Germinal center (tissue), 1 donor: ENCODE measurements around the gene ALOX5AP.

Experiments
- DNase-seq: peaks from one replicate; pipeline ENCODE4 v3.0.0; 2012; ENCODE audit warnings: mixed read lengths, low spot score

ALOX5AP gene

DNA sequence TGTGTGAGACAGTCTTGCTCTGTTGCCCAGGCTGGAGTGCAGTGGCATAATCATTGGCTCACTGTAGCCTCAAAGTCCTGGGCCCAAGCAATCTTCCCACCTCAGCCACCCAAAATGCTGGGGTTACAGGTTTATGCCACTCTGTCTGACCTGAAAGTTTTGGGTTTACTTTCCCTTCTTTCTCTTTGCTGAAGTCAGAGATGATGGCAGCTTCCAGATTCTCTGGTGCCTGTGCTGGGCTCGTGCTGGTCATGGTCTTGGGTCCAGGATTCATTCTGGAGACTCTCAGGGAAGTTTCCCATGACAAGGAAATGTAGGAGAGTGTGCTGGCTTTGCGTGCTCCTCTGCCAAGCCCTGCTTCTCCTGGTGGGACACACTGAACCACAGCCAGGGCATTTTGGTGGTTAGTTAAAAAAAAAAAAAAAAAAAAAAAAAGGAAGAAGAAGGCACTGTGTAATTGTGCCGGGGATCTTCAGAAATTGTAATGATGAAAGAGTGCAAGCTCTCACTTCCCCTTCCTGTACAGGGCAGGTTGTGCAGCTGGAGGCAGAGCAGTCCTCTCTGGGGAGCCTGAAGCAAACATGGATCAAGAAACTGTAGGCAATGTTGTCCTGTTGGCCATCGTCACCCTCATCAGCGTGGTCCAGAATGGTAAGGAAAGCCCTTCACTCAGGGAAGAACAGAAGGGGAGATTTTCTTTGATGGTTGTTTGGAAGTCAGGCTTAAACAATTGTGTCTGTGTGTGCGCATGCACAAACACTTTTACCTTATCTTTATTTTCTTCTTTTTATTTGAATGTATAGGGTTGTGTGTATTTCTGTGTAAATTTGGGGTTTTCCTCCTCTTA is at the start of gene ALOX5AP:
TSS of gene ALOX5AP (plus strand) at position 519 of the 847 bp plus-strand sequence. CDS start at position 582, 63 bp downstream.
- peak; percentile 73 for DNase-seq

DNA sequence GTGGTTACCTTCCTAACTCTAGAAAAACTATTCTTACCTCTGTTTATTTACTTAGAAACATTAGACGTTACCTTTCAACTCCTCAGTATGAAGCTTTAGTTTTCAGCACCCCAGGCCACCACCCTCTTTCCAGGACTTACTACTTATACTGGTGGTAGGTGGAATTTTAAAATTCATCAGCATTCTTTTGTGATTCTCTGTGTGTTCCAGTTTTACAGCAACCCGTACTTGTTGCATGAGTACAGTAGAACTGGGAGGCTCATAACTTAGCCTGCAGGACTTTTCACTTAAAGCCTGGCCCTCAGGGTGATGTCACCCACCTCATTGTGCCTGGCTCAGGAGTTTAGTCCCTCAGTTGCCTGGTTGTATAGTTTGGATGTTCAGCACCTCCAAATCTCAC is 49.4 kb upstream of the ALOX5AP start:
- DNase-seq: no peak

DNA sequence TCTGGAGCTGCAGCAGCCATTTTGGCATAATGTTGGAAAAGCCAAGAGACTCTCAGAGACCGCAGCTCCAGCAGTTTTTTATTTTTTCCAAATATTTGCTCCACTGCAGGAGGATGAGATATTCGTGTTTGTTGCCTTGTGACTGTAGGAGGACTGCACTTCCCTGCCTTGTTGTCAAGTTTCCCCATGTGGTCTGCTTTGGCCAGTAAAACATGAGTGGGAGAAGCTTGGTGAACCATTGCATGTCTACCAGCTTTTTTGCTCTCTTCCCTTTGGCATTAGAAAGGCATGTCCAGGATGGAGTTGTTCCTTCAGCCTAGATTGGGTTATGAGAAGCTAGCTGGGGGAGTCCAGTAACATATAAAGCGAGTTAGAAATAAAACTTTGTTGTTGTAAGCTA is 47.7 kb upstream of the ALOX5AP start:
- DNase-seq: no peak

DNA sequence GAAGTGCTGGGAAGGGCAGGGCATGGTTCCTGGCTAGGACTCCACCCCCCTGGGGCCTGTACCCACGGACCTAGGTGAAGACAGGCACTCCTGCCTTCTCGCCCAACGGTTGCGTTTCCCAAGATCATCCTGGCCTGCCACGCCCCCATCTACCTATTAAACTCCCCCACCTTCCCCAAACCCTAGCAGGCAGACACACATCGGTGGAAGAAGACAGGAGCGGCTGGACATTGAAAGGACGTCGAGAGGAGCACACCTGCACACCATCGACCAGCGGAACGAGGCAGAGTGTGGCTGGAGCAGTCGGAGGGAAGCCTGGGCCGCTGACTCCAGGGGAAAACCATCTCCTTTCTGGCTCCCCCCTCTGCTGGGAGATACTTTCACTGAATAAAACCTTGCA is 45.6 kb upstream of the ALOX5AP start:
- no peak for DNase-seq

DNA sequence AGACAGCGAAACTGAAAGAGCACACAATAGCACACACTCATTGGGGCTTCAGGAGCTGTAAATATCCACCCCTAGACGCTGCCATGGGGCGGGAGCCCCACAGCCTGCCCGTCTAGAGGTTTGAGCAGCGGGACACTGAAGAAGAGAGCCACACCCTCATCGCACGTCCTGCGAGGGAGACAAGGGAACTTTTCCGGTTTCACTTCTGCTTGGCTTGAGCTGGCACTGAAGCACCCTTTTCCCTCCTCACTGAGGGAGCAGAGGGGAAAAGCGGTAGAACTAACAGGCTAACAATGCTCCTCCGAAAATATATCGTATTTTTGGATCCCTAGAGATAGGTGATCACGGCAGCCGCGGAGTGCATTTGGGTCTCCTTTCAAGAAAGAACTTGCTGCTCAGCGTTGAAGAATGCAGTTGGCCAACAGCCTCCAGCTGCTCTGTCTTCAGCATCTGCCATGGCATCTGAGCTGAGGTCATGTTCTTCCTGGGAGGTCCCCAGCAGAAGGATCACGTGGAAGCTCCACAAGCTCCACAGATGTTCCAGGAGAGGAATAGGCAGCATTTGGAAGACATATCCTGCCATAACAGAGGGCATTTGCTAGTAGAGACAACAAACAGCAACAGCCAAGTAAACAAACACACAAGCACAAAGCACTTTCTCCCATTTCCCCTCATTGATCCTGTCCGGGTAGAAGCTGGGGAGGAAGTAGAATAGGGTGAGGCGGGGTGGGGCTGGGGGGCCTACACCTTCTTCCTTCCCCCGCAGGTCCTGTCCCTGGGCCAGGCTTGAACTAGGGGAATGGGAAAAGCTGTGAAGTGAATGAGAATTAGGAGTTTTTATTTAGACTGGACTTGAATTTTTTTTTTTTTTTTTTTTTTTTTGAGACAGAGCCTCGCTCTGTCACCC is 44.8 kb upstream of the ALOX5AP start:
- peak; percentile 42 for DNase-seq

DNA sequence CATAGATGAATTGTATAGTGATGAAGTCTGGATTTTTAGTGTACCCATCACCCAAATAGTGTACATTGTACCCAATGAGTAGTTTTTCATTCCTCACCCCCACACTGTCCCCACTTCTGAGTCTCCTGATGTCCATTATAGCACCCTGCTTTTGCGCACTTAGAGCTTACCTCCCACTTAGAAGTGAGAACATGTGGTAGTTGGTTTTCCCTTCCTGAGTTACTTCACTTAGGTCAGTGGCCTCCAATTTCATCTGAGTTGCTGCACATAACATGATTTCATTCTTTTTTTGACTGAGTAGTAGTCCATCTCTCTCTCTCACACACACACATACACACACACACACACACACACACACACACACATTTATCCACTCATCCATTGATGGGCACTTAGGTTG is 43.2 kb upstream of the ALOX5AP start:
- DNase-seq: no peak

DNA sequence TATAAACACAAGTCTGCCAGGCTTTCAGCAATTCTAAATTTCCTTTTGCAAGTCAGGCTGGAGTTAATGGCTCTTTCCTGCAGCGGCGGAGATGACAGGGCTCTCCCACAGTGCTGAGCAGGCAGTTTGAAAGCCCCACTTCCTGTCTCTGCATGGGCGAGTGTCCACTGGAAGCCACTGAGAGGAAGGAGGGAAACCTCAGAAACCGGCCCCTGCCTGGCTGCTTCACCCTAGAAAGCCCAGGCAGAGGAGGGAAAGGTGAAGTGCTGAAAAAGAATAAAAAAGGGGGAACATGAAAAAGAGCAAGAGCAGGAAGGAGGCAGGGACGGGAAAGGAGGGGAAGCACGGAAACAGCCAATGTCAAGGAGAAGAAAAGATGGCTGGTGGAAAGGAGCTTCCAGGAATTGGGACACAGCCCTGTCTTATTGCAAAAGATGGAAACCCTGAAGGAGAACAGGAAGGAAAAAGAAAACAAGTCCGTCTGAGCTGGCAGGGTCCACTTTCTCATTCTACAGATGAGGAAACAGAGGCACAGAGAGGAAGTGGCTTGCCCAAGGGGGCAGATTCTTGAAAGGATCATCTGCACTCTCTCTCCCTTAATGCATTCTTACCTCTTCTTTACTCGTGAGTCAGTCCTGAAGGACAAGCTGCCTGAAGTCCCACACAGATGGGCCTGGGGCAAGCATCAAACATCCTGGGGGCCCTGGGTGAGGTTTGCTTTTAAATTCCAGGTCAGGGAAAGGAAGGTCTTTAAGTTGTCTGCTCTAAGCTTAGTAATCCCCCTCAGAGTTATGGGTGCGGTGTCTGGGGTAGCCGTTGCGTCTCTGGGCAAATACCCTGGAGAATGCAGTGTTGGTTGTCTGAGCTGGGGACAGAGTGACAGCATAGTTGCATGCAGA is 38.8 kb upstream of the ALOX5AP start:
- no peak for DNase-seq

DNA sequence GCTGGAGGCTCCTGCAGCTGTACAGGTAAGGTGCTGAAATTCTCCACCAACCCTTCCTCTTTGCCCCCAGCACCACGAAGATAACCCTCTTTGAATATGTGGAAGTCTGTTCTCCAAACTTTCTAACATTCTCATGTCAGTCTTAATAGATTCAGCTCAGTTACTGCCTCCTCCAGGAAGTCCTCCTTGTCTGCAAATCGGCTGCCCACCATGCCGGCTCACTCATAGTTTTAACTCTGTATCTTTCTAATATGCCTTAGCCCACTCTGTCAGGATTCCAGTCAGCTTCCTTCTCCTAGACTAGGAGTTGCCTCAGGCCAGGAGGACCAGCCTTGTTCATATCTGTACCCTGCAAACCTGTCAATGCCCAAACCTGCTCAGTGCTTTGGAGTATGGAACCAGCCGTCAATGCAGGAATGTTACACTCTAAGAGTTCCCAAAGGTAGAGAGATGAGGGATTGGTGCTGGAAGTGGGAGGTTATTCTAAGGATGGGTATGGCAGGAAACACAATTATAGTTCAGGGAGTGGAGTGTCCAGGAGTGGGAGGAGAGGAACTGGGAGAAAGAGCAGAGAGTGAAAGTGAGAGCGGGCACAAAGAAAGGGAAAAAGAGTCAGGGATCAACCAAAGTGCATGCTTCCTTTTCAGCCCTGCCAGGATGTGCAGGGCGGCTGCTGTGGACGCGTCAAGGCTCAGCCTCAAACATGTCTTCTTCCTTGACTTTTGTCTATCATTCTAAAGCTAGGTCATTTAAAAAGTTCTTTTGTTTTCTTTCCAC is 38.0 kb upstream of the ALOX5AP start:
- DNase-seq: no peak

DNA sequence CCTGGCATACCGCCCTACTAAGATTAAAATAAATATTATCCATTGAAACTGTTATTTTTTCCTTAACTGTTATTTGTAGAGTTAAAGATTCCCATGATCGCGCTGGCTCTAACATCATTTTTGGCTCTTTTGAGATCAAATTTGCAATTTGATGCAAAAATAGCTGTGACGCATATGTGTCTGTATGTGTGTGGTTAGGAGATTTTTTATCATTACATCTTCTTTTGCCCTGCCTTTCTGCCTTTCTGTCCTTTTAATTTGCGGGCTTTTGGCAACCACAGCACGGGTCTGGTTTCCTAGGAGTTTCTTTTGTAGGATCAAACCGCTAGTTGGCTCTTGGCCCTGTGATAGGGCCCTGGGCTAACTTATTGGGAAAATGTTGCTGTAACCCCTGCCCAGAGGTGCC is 37.3 kb upstream of the ALOX5AP start:
- no peak for DNase-seq

DNA sequence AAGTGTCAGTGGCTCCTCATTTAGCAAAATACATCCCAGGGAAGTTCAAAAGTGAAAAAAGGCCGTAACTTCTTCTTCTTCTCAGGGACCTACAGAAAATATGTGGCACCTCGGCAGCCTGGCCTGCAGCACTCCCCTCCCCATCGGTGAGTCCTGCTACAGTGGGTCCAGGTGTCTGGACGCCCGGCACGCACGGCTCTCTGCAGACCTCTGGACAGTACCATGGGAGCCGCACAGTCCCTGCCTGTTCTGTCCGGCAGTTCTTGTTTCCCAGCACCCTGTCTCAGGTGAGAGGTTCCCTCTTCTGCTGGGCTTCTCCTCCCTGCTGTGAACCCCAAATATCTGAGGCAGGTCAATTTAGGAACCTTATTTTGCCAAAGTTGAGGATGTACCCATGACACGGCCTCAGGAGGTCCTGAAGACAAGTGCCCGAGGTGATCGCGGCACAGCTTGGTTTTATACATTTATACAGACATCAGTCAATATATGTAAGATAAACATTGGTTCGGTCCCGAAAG is 36.8 kb upstream of the ALOX5AP start:
- no peak for DNase-seq

DNA sequence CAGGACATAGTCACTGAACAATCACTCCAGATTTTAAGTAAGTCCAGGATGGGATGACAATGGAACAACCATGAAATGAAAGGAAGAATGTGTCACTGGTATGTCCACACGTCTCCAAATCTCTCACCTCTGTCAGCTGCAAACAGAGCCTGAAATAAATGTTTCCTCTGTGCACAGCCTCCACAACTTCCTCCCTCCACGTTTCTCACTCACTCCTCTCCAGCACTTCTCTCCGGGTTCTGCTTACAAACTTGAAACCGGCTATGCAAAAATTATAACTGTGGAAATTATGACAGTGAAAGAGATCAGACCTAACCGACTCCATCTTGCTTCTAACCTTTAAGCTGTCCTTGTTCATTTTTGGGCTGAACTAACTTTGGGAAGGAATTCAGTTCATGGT is 35.0 kb upstream of the ALOX5AP start:
- DNase-seq: no peak

DNA sequence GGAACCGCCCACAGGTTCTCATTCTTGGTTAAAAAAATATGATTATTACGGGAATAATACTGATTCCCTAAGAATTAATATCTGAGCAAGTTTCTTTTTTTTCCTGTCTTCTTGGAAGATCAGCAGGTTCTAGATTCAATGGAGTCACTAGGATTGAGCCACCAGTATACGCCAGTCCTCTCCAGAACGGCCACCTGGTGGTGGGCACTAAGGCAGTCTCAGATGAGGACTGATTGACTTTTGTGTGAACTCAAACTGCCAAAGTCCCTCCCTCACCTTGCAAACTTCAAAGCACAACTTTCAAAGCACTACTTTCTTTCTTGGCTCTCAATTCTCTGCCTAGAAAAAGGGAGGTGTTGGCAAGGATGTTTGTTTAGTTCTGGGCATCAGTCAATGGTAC is 33.3 kb upstream of the ALOX5AP start:
- no peak for DNase-seq

DNA sequence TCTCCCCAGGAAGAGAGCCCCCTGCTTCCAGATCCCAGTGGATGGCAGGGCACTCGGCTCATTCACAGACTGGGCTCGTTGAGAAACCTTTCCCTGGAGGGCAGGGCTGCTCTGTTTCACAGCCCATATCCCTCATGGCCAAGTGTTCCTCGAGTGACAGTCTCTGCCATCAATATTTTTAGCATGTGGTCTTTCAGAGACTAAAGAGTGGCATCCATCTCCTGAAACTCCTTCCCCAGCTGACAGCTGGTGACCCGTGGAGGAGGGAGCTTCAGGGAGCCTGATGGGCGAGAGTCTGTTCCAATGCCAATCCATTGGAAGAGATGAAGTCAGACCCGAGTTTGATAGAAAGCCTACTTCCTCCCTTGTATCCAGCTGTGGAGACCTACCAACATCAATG is 30.7 kb upstream of the ALOX5AP start:
- DNase-seq: no peak

DNA sequence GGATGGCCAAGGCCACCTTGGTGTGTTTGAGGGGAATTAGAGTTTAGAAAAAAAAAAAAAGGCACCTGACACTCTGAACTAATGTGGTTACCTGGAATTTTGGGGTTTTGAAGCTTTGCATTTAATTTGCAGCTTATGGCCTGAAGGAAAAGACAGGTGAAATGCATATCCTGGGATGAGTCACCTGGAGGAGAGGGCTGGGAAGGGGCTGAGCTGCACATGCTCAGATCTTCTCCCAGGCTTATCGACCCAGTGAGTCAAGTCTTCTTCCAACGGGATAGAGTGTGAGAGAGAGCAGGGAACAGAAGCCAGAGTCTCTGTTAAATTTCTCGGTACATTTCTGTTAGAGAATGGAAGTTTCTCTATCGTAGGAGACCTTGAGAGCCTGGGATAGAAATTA is 29.7 kb upstream of the ALOX5AP start:
- no peak for DNase-seq

DNA sequence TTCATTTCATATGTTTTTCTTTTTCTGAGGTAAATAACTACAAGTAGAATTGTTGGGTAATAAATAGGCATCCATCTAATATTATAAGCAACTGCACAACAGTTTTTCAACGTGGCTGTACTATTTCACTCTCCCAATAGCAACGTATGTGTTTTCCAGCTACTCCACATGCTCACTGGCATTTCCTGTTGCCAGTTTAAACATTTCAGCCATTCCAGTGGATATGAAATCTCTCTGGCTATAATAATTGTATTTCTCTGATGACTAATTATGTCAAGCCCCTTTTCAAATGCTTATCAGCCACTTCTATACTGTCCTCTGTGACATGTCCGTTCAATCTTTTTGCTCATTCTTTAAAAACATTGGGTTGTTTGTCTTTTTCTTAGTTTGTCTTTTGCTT is 26.8 kb upstream of the ALOX5AP start:
- DNase-seq: no peak

DNA sequence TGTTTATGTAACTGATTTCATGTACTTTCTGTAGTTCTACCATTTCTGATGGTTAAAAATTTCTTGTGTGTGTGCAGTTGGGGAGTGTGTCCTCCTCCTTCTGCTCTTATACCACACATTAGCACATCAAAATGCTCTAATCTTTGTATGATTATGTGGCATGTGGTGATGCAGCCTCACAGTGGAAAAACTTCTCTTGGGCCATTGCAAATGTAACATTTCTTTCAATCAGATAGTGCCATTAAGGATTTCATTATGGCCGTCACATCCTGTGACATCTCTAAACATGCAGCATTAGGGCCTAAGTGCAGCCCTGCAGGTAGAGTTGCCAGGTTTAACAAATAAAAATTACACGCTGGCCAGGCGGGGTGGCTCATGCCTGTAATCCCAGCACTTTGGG is 24.9 kb upstream of the ALOX5AP start:
- no peak for DNase-seq

DNA sequence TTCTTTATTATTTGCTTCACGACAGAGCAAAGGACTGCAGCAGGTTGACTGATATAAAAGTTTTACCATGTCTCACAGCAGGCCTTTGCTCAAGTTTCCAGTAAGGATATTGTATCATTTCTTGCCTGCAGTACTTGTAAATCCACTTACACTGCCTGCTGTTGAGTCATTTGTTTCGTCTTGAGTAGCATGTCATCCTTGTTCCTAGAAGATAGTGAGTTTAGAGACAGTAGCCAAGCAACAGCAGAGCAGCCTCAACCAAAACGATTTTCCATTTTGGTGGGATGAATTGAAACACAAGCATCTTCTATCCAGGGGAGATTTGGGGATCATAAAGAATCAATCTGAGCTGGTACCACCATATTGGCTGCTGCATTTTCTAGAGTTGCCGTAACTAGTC is 24.0 kb upstream of the ALOX5AP start:
- no peak for DNase-seq

DNA sequence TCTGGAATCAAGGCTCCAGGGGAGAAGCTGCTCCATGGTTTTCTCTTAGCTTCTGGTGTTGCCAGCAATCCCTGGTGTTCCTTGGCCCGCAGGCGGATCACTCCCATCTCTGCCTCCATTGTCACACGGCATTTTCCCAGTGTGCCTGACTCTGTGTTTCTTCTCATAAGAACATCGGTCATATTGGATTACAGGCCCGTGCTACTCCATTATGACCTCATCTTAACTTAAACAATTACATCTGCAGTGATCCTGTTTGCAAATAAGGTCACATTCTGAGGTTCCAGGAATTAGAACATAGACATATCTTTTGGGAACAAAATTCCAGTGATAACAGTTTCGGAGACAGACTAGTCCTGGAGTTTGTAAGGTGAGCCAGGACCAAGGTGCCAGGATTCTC is 23.5 kb upstream of the ALOX5AP start:
- DNase-seq: no peak

DNA sequence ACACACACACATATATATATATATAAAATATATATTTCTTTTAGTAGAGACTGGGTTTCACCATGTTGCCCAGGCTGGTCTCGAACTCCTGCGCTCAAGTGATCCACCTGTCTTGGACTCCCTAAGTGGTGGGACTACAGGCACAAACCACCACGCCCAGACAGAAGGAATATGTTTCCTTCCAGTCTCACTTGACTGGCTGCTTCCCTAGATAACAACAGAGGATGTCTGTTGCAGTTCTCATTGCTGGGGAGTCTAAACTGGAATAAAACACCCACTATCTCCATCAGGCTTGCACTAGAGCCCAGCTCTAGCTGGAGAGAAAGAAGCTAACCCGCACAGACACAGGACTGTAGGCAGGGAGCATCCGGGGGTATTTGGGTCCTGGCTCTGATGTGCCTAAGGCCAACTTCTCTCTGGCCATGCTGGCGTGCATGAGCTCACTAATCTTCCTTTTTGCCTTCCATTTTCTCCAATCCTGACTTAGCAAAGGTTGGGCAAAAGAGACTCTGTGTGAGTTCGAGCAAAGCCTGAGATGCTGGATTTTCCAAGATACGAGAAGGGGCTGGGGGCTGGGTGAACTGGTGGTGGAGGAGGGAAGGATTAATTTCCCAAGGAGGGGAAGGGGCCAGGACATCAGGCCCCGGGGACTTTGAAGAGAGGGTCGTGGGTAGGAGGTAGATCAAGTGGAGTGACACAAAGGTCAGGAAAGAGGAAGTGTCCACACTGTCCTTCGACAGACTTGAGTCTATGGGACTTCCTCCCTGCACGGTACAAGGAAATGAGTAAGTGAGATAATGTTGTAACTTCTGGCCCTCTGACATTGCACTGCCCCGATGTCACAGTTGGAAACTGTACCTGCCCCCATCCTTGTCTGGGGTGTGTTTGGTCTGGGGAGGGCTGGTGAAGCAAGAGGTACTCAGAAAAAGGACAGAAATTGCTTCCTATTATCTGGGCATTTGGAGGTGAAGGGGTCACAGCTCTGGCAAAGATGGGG is 22.5 kb upstream of the ALOX5AP start:
- DNase-seq: no peak
